H9 (cell line): ENCODE data around the gene C13orf46. TPM values are rescaled to one million over a fixed set of nuclear protein-coding genes. Genes with fewer than 3 reads are reported as not detected.

Experiments used
- DNase-seq: peaks from one replicate; pipeline ENCODE4 v3.0.0-alpha.2; 2017
- H2AFZ ChIP-seq: one replicate; pipeline ENCODE4 v1.6.1; 2013; ENCODE audit warnings: mild to moderate bottlenecking, low read length, control low read depth, moderate library complexity
- H2AK5ac ChIP-seq: 2 replicates; pipeline ENCODE4 v1.6.1; 2013; ENCODE audit warnings: low read length, control low read depth, mixed read lengths; ENCODE audit not compliant: insufficient read length
- H2BK120ac ChIP-seq: one replicate; pipeline ENCODE4 v1.6.1; 2013; ENCODE audit warnings: low read depth, mild to moderate bottlenecking, low read length, control low read depth, inconsistent platforms; ENCODE audit not compliant: poor library complexity, severe bottlenecking
- H2BK12ac ChIP-seq: 2 replicates; pipeline ENCODE4 v1.6.1; 2013; ENCODE audit warnings: low read length, control low read depth, mixed read lengths, low read depth; ENCODE audit not compliant: insufficient read length
- H2BK15ac ChIP-seq: 2 replicates; pipeline ENCODE4 v1.6.1; 2013; ENCODE audit warnings: low read depth, low read length, control low read depth
- H2BK20ac ChIP-seq: one replicate; pipeline ENCODE4 v1.6.1; 2013; ENCODE audit warnings: low read depth, mild to moderate bottlenecking, low read length, control low read depth, inconsistent platforms; ENCODE audit not compliant: poor library complexity, severe bottlenecking
- H2BK5ac ChIP-seq: 2 replicates; pipeline ENCODE4 v1.6.1; 2013; ENCODE audit warnings: low read length, control low read depth, mixed read lengths; ENCODE audit not compliant: insufficient read length
- H3K14ac ChIP-seq: 2 replicates; pipeline ENCODE4 v1.6.1; 2013; ENCODE audit warnings: low read length, control low read depth; ENCODE audit not compliant: insufficient read depth
- H3K18ac ChIP-seq: 2 replicates; pipeline ENCODE4 v1.6.1; 2013; ENCODE audit warnings: low read depth, mild to moderate bottlenecking, mixed read lengths, low read length, control low read depth; ENCODE audit not compliant: insufficient read length
- H3K23ac ChIP-seq: 2 replicates; pipeline ENCODE4 v1.6.1; 2013; ENCODE audit warnings: low read length, control low read depth, mixed read lengths, low read depth; ENCODE audit not compliant: insufficient read length
- H3K23me2 ChIP-seq: 2 replicates; pipeline ENCODE4 v1.6.1; 2013; ENCODE audit warnings: low read depth, mild to moderate bottlenecking, mixed read lengths, low read length, control low read depth; ENCODE audit not compliant: insufficient read length, poor library complexity, severe bottlenecking
- H3K27ac ChIP-seq: 2 replicates; pipeline ENCODE4 v1.5.1; 2013; ENCODE audit warnings: low read length, control low read depth, mixed read lengths, low read depth; ENCODE audit not compliant: insufficient read length
- H3K27me3 ChIP-seq: 2 replicates; pipeline ENCODE4 v1.6.1; 2013; ENCODE audit warnings: low read length, control low read depth, inconsistent platforms; ENCODE audit not compliant: insufficient read depth
- H3K4ac ChIP-seq: 2 replicates; pipeline ENCODE4 v1.6.1; 2013; ENCODE audit warnings: low read depth, mild to moderate bottlenecking, control low read depth, inconsistent platforms, low read length, moderate library complexity
- H3K4me1 ChIP-seq: 2 replicates; pipeline ENCODE4 v1.6.1; 2013; ENCODE audit warnings: low read length, control low read depth, inconsistent platforms; ENCODE audit not compliant: insufficient read depth
- H3K4me2 ChIP-seq: 2 replicates; pipeline ENCODE4 v1.6.1; 2013; ENCODE audit warnings: low read length, control low read depth, mixed read lengths; ENCODE audit not compliant: insufficient read length, insufficient read depth
- H3K56ac ChIP-seq: 2 replicates; pipeline ENCODE4 v1.6.1; 2013; ENCODE audit warnings: low read depth, mild to moderate bottlenecking, mixed read lengths, low read length, control low read depth; ENCODE audit not compliant: insufficient read length
- H3K79me1 ChIP-seq: 2 replicates; pipeline ENCODE4 v1.6.1; 2013; ENCODE audit warnings: low read depth, mild to moderate bottlenecking, moderate library complexity, low read length, control low read depth, inconsistent platforms; ENCODE audit not compliant: insufficient read depth, poor library complexity, severe bottlenecking
- H3K79me2 ChIP-seq: 2 replicates; pipeline ENCODE4 v1.6.1; 2013; ENCODE audit warnings: low read length, control low read depth, inconsistent platforms; ENCODE audit not compliant: insufficient read depth
- H3K9ac ChIP-seq: 2 replicates; pipeline ENCODE4 v1.6.1; 2013; ENCODE audit warnings: low read length, control low read depth, mixed read lengths; ENCODE audit not compliant: insufficient read length; ENCODE audit errors: extremely low read depth
- H3K9me3 ChIP-seq: one replicate; pipeline ENCODE4 v1.6.1; 2013; ENCODE audit warnings: low read depth, low read length, inconsistent platforms; ENCODE audit not compliant: control insufficient read depth
- H3T11ph ChIP-seq: one replicate; pipeline ENCODE4 v1.6.1; 2013; ENCODE audit warnings: mild to moderate bottlenecking, low read length, control low read depth, inconsistent platforms
- H4K20me1 ChIP-seq: one replicate; pipeline ENCODE4 v1.6.1; 2013; ENCODE audit not compliant: control insufficient read depth, insufficient read length, insufficient read depth
- H4K5ac ChIP-seq: 2 replicates; pipeline ENCODE4 v1.6.1; 2013; ENCODE audit warnings: low read depth, mild to moderate bottlenecking, mixed read lengths, low read length, control low read depth; ENCODE audit not compliant: insufficient read length
- H4K8ac ChIP-seq: replicated peaks from 2 replicates; pipeline ENCODE4 v1.6.1; 2013; ENCODE audit warnings: low read length, control low read depth, mixed read lengths, low read depth; ENCODE audit not compliant: insufficient read length
- H4K91ac ChIP-seq: 2 replicates; pipeline ENCODE4 v1.6.1; 2013; ENCODE audit warnings: low read depth, mild to moderate bottlenecking, moderate library complexity, mixed read lengths, low read length, control low read depth; ENCODE audit not compliant: insufficient read length
- H3K27ac Mint-ChIP-seq, 3 experiments: 2 replicates in 2 of 3; 3 replicates in 1 of 3; pipeline ENCODE4 v1.8.0; 2020 to 2021; ENCODE audit warnings: mixed read lengths in 3 of 3, mild to moderate bottlenecking in 1 of 3, moderate library complexity in 1 of 3
- H3K27me3 Mint-ChIP-seq: 2 replicates; pipeline ENCODE4 v1.8.0; 2021; ENCODE audit warnings: low read depth, mild to moderate bottlenecking, moderate library complexity, mixed read lengths
- H3K36me3 Mint-ChIP-seq, 3 experiments: 2 replicates in 2 of 3; 3 replicates in 1 of 3; pipeline ENCODE4 v1.8.0; 2020 to 2021; ENCODE audit warnings: low read depth in 3 of 3, mixed read lengths in 3 of 3; ENCODE audit not compliant: insufficient read depth in 1 of 3
- H3K4me1 Mint-ChIP-seq, 2 experiments: 2 replicates each; pipeline ENCODE4 v1.8.0; 2020; ENCODE audit warnings: mixed read lengths in 2 of 2
- H3K4me3 Mint-ChIP-seq, 2 experiments: 2 replicates in 1 of 2; 3 replicates in 1 of 2; pipeline ENCODE4 v1.8.0; 2020 to 2021; ENCODE audit warnings: mild to moderate bottlenecking in 2 of 2, mixed read lengths in 2 of 2, moderate library complexity in 1 of 2
- H3K9me3 Mint-ChIP-seq, 2 experiments: 2 replicates in 1 of 2; 3 replicates in 1 of 2; pipeline ENCODE4 v1.8.0; 2020; ENCODE audit warnings: mild to moderate bottlenecking in 2 of 2, mixed read lengths in 2 of 2, moderate library complexity in 1 of 2
- WGBS: extraction: QIAGEN DNeasy Blood & Tissue Kit; methylation state at CpG from one replicate; pipeline ENCODE4 v1.1.7; 2013; ENCODE audit warnings: missing lambda C conversion rate, low lambda C conversion rate, mixed read lengths; ENCODE audit not compliant: insufficient read length; ENCODE audit errors: extremely low coverage; 5-methylcytosine and 5-hydroxymethylcytosine counted together
- total RNA-seq: library from RNA; stranded (reverse); gene quantifications from 2 replicates; pipeline ENCODE4 v1.2.1, GENCODE V29; 2021
- TF ChIP-seq, protein P1 (sequence below): fragments of 200-600 bp; sonication (generic); conservative IDR thresholded peaks from 3 replicates; pipeline ENCODE4 v1.8.0; 2021; ENCODE audit warnings: antibody characterized with exemption, mild to moderate bottlenecking

C13orf46 gene
- total RNA-seq, 1 experiment from 2014 or later: 0.55 TPM

DNA sequence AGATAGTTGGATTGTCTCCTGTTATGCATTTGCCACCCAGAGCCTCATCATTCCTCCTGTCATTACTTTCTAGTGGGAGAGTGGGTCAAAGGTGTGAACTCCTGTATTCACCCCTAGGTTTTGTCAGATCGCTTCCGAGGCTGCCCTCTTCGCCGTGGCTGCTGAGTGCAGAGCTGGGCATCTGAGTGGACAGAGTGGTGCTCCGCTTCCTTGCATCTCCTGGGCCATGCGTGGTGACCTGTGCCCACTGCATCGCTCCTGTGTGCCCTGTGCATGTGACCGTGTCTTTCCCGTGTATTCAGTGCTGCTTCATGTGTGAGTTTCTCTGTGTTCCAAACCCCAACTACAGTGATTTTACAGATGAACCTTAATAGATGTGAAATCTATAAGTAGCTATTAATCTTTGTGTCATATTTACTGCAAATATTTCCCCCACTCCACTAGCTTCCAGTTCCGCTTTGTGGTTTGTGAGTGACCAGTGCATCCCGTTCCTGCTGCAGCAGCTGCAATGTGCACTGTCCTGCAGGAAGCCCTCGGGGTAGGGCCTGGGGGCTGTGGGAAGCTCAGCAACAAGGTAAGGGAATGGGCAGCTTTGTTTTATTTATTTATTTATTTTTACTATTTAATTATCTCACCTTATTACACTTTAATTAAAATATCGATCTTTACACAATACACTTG is 53.1 kb downstream of the C13orf46 start:
- no CpG with 5 or more reads among the region's 13 CpGs for WGBS
- DNase-seq: no peak
- H3K27me3 Mint-ChIP-seq: peaks cover 9% of the 10 kb centered on the region
- TF ChIP-seq, protein P1, sequence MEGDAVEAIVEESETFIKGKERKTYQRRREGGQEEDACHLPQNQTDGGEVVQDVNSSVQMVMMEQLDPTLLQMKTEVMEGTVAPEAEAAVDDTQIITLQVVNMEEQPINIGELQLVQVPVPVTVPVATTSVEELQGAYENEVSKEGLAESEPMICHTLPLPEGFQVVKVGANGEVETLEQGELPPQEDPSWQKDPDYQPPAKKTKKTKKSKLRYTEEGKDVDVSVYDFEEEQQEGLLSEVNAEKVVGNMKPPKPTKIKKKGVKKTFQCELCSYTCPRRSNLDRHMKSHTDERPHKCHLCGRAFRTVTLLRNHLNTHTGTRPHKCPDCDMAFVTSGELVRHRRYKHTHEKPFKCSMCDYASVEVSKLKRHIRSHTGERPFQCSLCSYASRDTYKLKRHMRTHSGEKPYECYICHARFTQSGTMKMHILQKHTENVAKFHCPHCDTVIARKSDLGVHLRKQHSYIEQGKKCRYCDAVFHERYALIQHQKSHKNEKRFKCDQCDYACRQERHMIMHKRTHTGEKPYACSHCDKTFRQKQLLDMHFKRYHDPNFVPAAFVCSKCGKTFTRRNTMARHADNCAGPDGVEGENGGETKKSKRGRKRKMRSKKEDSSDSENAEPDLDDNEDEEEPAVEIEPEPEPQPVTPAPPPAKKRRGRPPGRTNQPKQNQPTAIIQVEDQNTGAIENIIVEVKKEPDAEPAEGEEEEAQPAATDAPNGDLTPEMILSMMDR: no peak
- no peak overlapping the region for H2BK120ac ChIP-seq
- no peak overlapping the region for H2BK12ac ChIP-seq
- H3T11ph ChIP-seq: no peak overlapping the region
- no peak overlapping the region for H3K4ac ChIP-seq
- H3K27me3 ChIP-seq: no peaks in the 10 kb centered on the region
- no peak overlapping the region for H2AK5ac ChIP-seq
- H3K27ac ChIP-seq: no peak overlapping the region
- H2BK20ac ChIP-seq: no peak overlapping the region
- no peaks in the 10 kb centered on the region for H3K9me3 ChIP-seq
- H3K18ac ChIP-seq: no peak overlapping the region
- H4K5ac ChIP-seq: no peak overlapping the region
- no peak overlapping the region for H2AFZ ChIP-seq
- no peak overlapping the region for H3K9ac ChIP-seq
- no peaks in the 10 kb centered on the region for H3K23me2 ChIP-seq
- H4K8ac ChIP-seq: no peak overlapping the region
- no peak overlapping the region for H2BK15ac ChIP-seq
- no peak overlapping the region for H2BK5ac ChIP-seq
- no peak overlapping the region for H3K23ac ChIP-seq
- no peaks in the 10 kb centered on the region for H3K79me1 ChIP-seq
- H3K36me3 Mint-ChIP-seq: peaks cover 3 to 12% (median 4%) of the 10 kb centered on the region in 3 experiments; a peak in 5 of 7 replicates
- peaks cover 13 to 17% of the 10 kb centered on the region in 2 experiments for H3K9me3 Mint-ChIP-seq
- H3K4me1 Mint-ChIP-seq: peaks cover 11 to 12% of the 10 kb centered on the region in 2 experiments
- no peaks in the 10 kb centered on the region for H4K20me1 ChIP-seq
- no peaks in the 10 kb centered on the region for H3K4me1 ChIP-seq
- H3K4me3 Mint-ChIP-seq: no peak overlapping the region
- H3K14ac ChIP-seq: no peak overlapping the region
- H3K56ac ChIP-seq: no peak overlapping the region
- H3K4me2 ChIP-seq: no peak overlapping the region
- no peaks in the 10 kb centered on the region for H3K79me2 ChIP-seq
- no peak overlapping the region for H4K91ac ChIP-seq
- no peak overlapping the region for H3K27ac Mint-ChIP-seq
